GM19351 (cell line): Measurements from ENCODE around the gene LIMS1.
"Not testable (repeated sequence)": the region's sequence is repeated elsewhere in the genome, so short reads cannot be mapped to it uniquely, and the experiment has no call there.

Source experiments
- ATAC-seq: cut with Tn5 transposase; IDR thresholded peaks from one replicate; pipeline ENCODE4 v1.9.1; 2021; ENCODE audit warnings: mild to moderate bottlenecking, moderate library complexity; ENCODE audit not compliant: unreplicated experiment

The LIMS1 gene

GRCh38 chr2:108656282-108656681 lies 122.0 kb downstream of the LIMS1 start:
- ATAC-seq = not testable (repeated sequence)

GRCh38 chr2:108657517-108657916 lies 123.2 kb downstream of the LIMS1 start:
- ATAC-seq = not testable (repeated sequence)

GRCh38 chr2:108658553-108658952 lies 124.3 kb downstream of the LIMS1 start:
- ATAC-seq = not testable (repeated sequence)

GRCh38 chr2:108661493-108661892 lies 127.2 kb downstream of the LIMS1 start:
- not testable (repeated sequence) for ATAC-seq

- ATAC-seq = peak; percentile 88
Observed at GRCh38 chr2:108662207-108662612, 127.9 kb downstream of the LIMS1 start.

GRCh38 chr2:108663346-108663745 lies 129.1 kb downstream of the LIMS1 start:
- not testable (repeated sequence) for ATAC-seq

GRCh38 chr2:108664089-108664488 lies 129.8 kb downstream of the LIMS1 start:
- ATAC-seq = not testable (repeated sequence)

- ATAC-seq = not testable (repeated sequence)
Observed at GRCh38 chr2:108664979-108665378, 130.7 kb downstream of the LIMS1 start.

GRCh38 chr2:108665975-108666374 lies 131.7 kb downstream of the LIMS1 start:
- not testable (repeated sequence) for ATAC-seq

GRCh38 chr2:108667140-108667539 lies 132.9 kb downstream of the LIMS1 start:
- ATAC-seq = not testable (repeated sequence)

GRCh38 chr2:108670282-108670681 lies 136.0 kb downstream of the LIMS1 start:
- not testable (repeated sequence) for ATAC-seq

- not testable (repeated sequence) for ATAC-seq
Observed at GRCh38 chr2:108672200-108672805, 138.0 kb downstream of the LIMS1 start.

GRCh38 chr2:108676522-108676921 lies 142.3 kb downstream of the LIMS1 start:
- not testable (repeated sequence) for ATAC-seq

GRCh38 chr2:108677239-108677744 lies 143.0 kb downstream of the LIMS1 start:
- not testable (repeated sequence) for ATAC-seq

- not testable (repeated sequence) for ATAC-seq
Observed at GRCh38 chr2:108678198-108678651, 144.0 kb downstream of the LIMS1 start.

GRCh38 chr2:108680805-108681204 lies 146.5 kb downstream of the LIMS1 start:
- not testable (repeated sequence) for ATAC-seq

- not testable (repeated sequence) for ATAC-seq
Observed at GRCh38 chr2:108688818-108689756, 154.8 kb downstream of the LIMS1 start.

GRCh38 chr2:108690001-108690400 lies 155.7 kb downstream of the LIMS1 start:
- peak; percentile 94 for ATAC-seq

GRCh38 chr2:108691447-108691846 lies 157.2 kb downstream of the LIMS1 start:
- no peak for ATAC-seq

GRCh38 chr2:108701208-108701607 lies 166.9 kb downstream of the LIMS1 start:
- no peak for ATAC-seq

- ATAC-seq = no peak
Observed at GRCh38 chr2:108701806-108702205, 167.5 kb downstream of the LIMS1 start.
